Chondrocyte (in vitro differentiated cells): Measurements from ENCODE around the gene TNRC6C. TPM values are rescaled to one million over a fixed set of nuclear protein-coding genes. Genes with fewer than 3 reads are reported as not detected.

ENCODE experiments used
- DNase-seq: peaks from one replicate; pipeline ENCODE4 v3.0.0; 2021; ENCODE audit warnings: mixed read lengths, low spot score
- H3K27ac Mint-ChIP-seq: one replicate; pipeline ENCODE4 v1.8.0; 2021; ENCODE audit warnings: mild to moderate bottlenecking, moderate library complexity, mixed read lengths; ENCODE audit not compliant: unreplicated experiment
- H3K27me3 Mint-ChIP-seq: 2 replicates; pipeline ENCODE4 v1.8.0; 2021; ENCODE audit warnings: low read depth, mixed read lengths
- H3K36me3 Mint-ChIP-seq: 2 replicates; pipeline ENCODE4 v1.8.0; 2021; ENCODE audit warnings: low read depth, mixed read lengths
- H3K4me1 Mint-ChIP-seq: 2 replicates; pipeline ENCODE4 v1.8.0; 2021; ENCODE audit warnings: low read depth, mild to moderate bottlenecking, mixed read lengths
- H3K4me3 Mint-ChIP-seq: one replicate; pipeline ENCODE4 v1.8.0; 2021; ENCODE audit warnings: mild to moderate bottlenecking, moderate library complexity, mixed read lengths; ENCODE audit not compliant: unreplicated experiment
- H3K9me3 Mint-ChIP-seq: 2 replicates; pipeline ENCODE4 v1.8.0; 2021; ENCODE audit warnings: low read depth, mixed read lengths
- CTCF ChIP-seq: fragments of 200-600 bp; sonication (generic); IDR thresholded peaks from 2 replicates; pipeline ENCODE4 v1.5.0; 2021; ENCODE audit warnings: antibody characterized with exemption, mild to moderate bottlenecking, moderate library complexity
- total RNA-seq: library from RNA; stranded (reverse); gene quantifications from 3 replicates; pipeline ENCODE4 v1.2.1, GENCODE V29; 2021

Gene TNRC6C
- total RNA-seq, 1 donor from 2014 or later = 19.8 TPM

- Mint-ChIP-seq H3K4me3 (no peak overlapping the region), H3K27me3 (no peaks in the 10 kb centered on the region), H3K36me3 (no peaks in the 10 kb centered on the region), H3K27ac (no peak overlapping the region), H3K4me1 (peaks cover 20% of the 10 kb centered on the region), H3K9me3 (no peaks in the 10 kb centered on the region)
- no peak for DNase-seq
- TF ChIP-seq CTCF = no peak
Measured at GRCh38 chr17:77995146-77995852, 36.8 kb downstream of the TNRC6C start.

GRCh38 chr17:77996256-77996655, 37.8 kb downstream of the TNRC6C start:
- no peak for TF ChIP-seq CTCF
- Mint-ChIP-seq H3K9me3 (no peaks in the 10 kb centered on the region), H3K4me3 (no peak overlapping the region), H3K27ac (no peak overlapping the region), H3K4me1 (peaks cover 29% of the 10 kb centered on the region), H3K27me3 (no peaks in the 10 kb centered on the region), H3K36me3 (no peaks in the 10 kb centered on the region)
- DNase-seq = no peak

GRCh38 chr17:77999413-78000173, 41.1 kb downstream of the TNRC6C start:
- TF ChIP-seq CTCF = no peak
- no peak overlapping the region for H3K4me3 Mint-ChIP-seq
- H3K36me3 Mint-ChIP-seq = peaks cover 2% of the 10 kb centered on the region
- no peak for DNase-seq
- H3K9me3 Mint-ChIP-seq = no peaks in the 10 kb centered on the region
- H3K4me1 Mint-ChIP-seq = peaks cover 33% of the 10 kb centered on the region
- no peaks in the 10 kb centered on the region for H3K27me3 Mint-ChIP-seq
- no peak overlapping the region for H3K27ac Mint-ChIP-seq

- H3K27ac Mint-ChIP-seq = peak overlapping the region; percentile 52
- H3K9me3 Mint-ChIP-seq = no peaks in the 10 kb centered on the region
- no peak for TF ChIP-seq CTCF
- peaks cover 26% of the 10 kb centered on the region for H3K4me1 Mint-ChIP-seq
- H3K36me3 Mint-ChIP-seq = peaks cover 2% of the 10 kb centered on the region
- DNase-seq = no peak
- H3K4me3 Mint-ChIP-seq = no peak overlapping the region
- H3K27me3 Mint-ChIP-seq = no peaks in the 10 kb centered on the region
Measured at GRCh38 chr17:78000341-78000740, 41.8 kb downstream of the TNRC6C start.

- no peak for TF ChIP-seq CTCF
- no peak overlapping the region for H3K27ac Mint-ChIP-seq
- H3K27me3 Mint-ChIP-seq = no peaks in the 10 kb centered on the region
- peaks cover 6% of the 10 kb centered on the region for H3K36me3 Mint-ChIP-seq
- H3K4me1 Mint-ChIP-seq = peaks cover 22% of the 10 kb centered on the region
- H3K9me3 Mint-ChIP-seq = no peaks in the 10 kb centered on the region
- H3K4me3 Mint-ChIP-seq = no peak overlapping the region
- no peak for DNase-seq
Measured at GRCh38 chr17:78001182-78001581, 42.7 kb downstream of the TNRC6C start.
